OCI-LY3 (cell line): ENCODE data around the gene FRMD6.
A peak's percentile ranks its signal among the peaks of the same experiment; 100 is the strongest.

Source experiments
- H2AFZ ChIP-seq: fragments of 200-600, 300-600 bp; shearing (Covaris generic); 2 replicates; pipeline ENCODE4 v1.6.0; 2014; ENCODE audit warnings: antibody characterized with exemption, low read depth, low read length
- H3K27ac ChIP-seq: fragments of 200-600, 300-600 bp; sonication (generic); 2 replicates; pipeline ENCODE4 v1.5.1; 2014; ENCODE audit warnings: mild to moderate bottlenecking, low read length, moderate library complexity, mixed read lengths
- H3K27me3 ChIP-seq: fragments of 200-600, 300-600 bp; sonication (generic); 2 replicates; pipeline ENCODE4 v1.6.1; 2014; ENCODE audit warnings: low read depth, low read length, mixed read lengths
- H3K36me3 ChIP-seq: fragments of 200-600, 300-600 bp; sonication (generic); replicated peaks from 2 replicates; pipeline ENCODE3; 2014; ENCODE audit warnings: low read depth, low read length, mixed read lengths
- H3K4me1 ChIP-seq: fragments of 300-600, 200-600 bp; sonication (generic); 2 replicates; pipeline ENCODE4 v1.6.1; 2014; ENCODE audit warnings: low read length, mixed read lengths
- H3K4me2 ChIP-seq: fragments of 200-600, 300-600 bp; sonication (generic); 2 replicates; pipeline ENCODE4 v1.6.1; 2014; ENCODE audit warnings: low read length, mixed read lengths
- H3K4me3 ChIP-seq: fragments of 300-600, 200-600 bp; sonication (generic); 2 replicates; pipeline ENCODE4 v1.5.1; 2014; ENCODE audit warnings: antibody characterized with exemption, mild to moderate bottlenecking, low read length, moderate library complexity
- H3K79me2 ChIP-seq: fragments of 300-600, 200-600 bp; shearing (Covaris generic); 2 replicates; pipeline ENCODE4 v1.6.1; 2014; ENCODE audit warnings: mild to moderate bottlenecking, low read length, mixed read lengths
- H3K9ac ChIP-seq: fragments of 300-600, 200-600 bp; shearing (Covaris generic); 2 replicates; pipeline ENCODE4 v1.6.0; 2014; ENCODE audit warnings: mild to moderate bottlenecking, low read length, moderate library complexity
- H3K9me3 ChIP-seq: fragments of 200-600, 300-600 bp; shearing (Covaris generic); 2 replicates; pipeline ENCODE4 v1.6.1; 2014; ENCODE audit warnings: low read length, mixed read lengths; ENCODE audit not compliant: insufficient read depth
- H4K20me1 ChIP-seq: fragments of 200-600, 300-600 bp; sonication (generic); 2 replicates; pipeline ENCODE4 v1.6.1; 2016; ENCODE audit warnings: low read length, mixed read lengths; ENCODE audit not compliant: insufficient read depth
- EZH2phosphoT487 ChIP-seq: fragments of 200-600 bp; shearing (Covaris generic); IDR thresholded peaks from 2 replicates; pipeline ENCODE4 v1.6.1; 2018; ENCODE audit warnings: antibody characterized with exemption, mixed run types, low read depth
- TF ChIP-seq, protein P1 (sequence below): fragments of 200-600, 300-600 bp; sonication (generic); IDR thresholded peaks from 2 replicates; pipeline ENCODE4 v1.5.1; 2014; ENCODE audit warnings: antibody characterized with exemption, low read length, low read depth

The FRMD6 gene

DNA sequence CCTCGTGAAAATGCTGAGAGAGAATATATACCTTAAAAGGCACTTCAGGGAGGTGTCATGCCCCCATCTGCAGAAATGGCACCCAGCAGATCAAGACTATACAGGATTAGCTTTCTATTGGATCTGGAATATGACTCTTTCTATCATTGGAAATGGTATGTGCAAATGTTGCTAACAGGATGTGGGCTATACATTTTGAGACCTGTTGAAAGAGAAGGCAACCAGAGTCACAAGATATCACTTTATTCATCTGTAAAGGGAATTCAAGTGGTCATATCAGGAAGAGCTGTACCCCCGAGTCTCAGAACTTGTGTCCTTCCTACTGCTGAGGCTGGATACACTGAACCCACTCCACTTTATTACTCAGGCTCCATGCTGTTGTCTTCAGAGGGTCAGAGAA is 46.1 kb upstream of the FRMD6 start:
- Histone ChIP-seq H3K9ac (no peak overlapping the region), H2AFZ (no peak overlapping the region), H3K27ac (no peak overlapping the region), H3K4me3 (no peak overlapping the region), H3K79me2 (no peaks in the 10 kb centered on the region), H3K27me3 (peaks cover 11% of the 10 kb centered on the region; the same call in 1 of the 2 replicates), H3K4me1 (peaks cover 9% of the 10 kb centered on the region; the same call in 1 of the 2 replicates), H3K36me3 (no peaks in the 10 kb centered on the region), H4K20me1 (no peaks in the 10 kb centered on the region), H3K9me3 (no peaks in the 10 kb centered on the region), H3K4me2 (no peak overlapping the region)
- no peak for TF ChIP-seq EZH2phosphoT487
- TF ChIP-seq, protein P1, sequence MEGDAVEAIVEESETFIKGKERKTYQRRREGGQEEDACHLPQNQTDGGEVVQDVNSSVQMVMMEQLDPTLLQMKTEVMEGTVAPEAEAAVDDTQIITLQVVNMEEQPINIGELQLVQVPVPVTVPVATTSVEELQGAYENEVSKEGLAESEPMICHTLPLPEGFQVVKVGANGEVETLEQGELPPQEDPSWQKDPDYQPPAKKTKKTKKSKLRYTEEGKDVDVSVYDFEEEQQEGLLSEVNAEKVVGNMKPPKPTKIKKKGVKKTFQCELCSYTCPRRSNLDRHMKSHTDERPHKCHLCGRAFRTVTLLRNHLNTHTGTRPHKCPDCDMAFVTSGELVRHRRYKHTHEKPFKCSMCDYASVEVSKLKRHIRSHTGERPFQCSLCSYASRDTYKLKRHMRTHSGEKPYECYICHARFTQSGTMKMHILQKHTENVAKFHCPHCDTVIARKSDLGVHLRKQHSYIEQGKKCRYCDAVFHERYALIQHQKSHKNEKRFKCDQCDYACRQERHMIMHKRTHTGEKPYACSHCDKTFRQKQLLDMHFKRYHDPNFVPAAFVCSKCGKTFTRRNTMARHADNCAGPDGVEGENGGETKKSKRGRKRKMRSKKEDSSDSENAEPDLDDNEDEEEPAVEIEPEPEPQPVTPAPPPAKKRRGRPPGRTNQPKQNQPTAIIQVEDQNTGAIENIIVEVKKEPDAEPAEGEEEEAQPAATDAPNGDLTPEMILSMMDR, result no peak

DNA sequence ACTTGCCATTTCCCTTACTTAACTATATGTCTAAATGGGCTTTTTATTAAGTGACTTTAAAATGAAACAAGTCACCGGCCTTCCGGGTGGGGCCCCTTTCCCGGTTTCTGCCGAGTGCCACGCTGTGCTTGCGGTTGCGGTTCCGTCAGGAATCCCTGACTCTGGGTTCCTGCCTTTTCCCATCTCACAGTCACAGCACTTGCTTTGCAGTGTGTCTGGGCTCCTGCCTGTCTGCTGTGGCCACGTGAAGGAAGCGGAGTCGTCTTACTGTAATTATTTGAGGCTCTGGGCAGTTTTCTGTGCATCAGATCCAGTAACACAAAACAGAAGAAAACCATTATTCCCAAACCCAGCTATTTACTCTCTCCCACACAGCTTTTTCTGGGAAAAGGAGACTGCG is 44.0 kb upstream of the FRMD6 start:
- Histone ChIP-seq H3K4me2 (peak overlapping the region; percentile 55), H3K79me2 (no peaks in the 10 kb centered on the region)

DNA sequence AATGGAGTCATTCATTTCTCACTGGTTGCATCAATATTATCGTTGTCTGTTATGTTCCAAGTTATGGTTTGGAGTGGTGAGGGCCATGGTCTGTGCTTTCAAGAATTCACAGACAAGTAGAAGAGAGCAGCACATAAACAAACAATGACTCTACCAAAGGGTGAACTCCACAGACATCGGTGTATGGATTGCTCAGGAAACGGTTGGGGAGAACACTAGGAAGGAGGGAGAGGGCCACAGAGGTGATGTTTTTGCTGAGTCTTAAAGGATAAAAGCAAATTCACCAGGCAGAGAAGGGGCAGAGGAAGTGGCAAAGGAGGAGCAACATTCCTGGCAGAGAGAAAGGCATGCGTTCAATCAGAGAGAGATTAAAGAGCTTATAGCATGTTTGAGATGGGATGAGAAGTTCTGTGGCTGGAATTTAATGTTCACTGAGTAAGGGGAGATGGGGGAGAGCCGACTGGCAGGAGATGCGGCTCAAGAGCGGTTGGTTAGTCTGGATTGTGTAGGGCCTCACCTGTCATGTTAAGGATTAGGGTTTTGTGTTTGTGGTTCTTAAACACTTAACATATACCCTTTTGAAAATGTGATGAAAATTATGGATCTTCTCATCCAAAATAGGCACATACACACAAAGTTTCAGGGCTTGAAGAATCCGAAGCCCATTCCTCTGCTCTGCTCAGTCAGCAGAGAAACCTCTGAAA is 42.3 kb upstream of the FRMD6 start:
- TF ChIP-seq EZH2phosphoT487, result no peak
- TF ChIP-seq, protein P1, result no peak
- Histone ChIP-seq H3K4me2 (no peak overlapping the region), H3K9ac (no peak overlapping the region), H3K79me2 (no peaks in the 10 kb centered on the region), H3K36me3 (no peaks in the 10 kb centered on the region), H3K27me3 (no peaks in the 10 kb centered on the region), H3K4me3 (no peak overlapping the region), H3K27ac (no peak overlapping the region), H4K20me1 (no peaks in the 10 kb centered on the region), H3K4me1 (peaks cover 11% of the 10 kb centered on the region), H2AFZ (no peak overlapping the region), H3K9me3 (no peaks in the 10 kb centered on the region)

More for the DNA sequence above, 44.0 kb upstream of the FRMD6 start:
- H3K9me3 ChIP-seq, result no peaks in the 10 kb centered on the region
- no peak overlapping the region for H3K27ac ChIP-seq
- peak overlapping the region; percentile 54 for H3K4me3 ChIP-seq
- H3K27me3 ChIP-seq, result no peaks in the 10 kb centered on the region
- no peaks in the 10 kb centered on the region for H3K36me3 ChIP-seq
- TF ChIP-seq, protein P1, result no peak
- TF ChIP-seq EZH2phosphoT487, result no peak
- H4K20me1 ChIP-seq, result no peaks in the 10 kb centered on the region
- peaks cover 9% of the 10 kb centered on the region; the same call in 1 of the 2 replicates for H3K4me1 ChIP-seq
- H3K9ac ChIP-seq, result no peak overlapping the region
- no peak overlapping the region for H2AFZ ChIP-seq

DNA sequence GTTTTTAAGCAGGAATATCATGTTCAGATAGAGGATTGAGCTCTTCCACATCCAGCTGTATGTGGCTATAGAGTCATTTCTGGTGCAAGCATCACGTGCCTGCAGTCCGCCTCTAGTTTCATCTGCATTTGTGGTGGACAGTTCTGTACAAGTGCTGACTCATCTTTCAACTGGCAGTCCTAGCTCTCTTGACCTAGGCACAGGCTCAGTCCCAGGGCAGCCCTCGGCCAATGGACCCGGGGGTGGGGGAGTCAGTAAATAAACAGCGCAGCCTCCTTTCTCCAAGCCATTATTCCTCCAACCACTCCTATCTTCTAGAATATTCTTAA is 41.8 kb upstream of the FRMD6 start:
- no peak overlapping the region for H3K4me3 ChIP-seq
- H3K9ac ChIP-seq, result no peak overlapping the region
- no peak overlapping the region for H3K4me2 ChIP-seq
- no peaks in the 10 kb centered on the region for H3K27me3 ChIP-seq
- no peak overlapping the region for H3K27ac ChIP-seq
- H3K36me3 ChIP-seq, result no peaks in the 10 kb centered on the region
- TF ChIP-seq, protein P1, result no peak
- no peak for TF ChIP-seq EZH2phosphoT487
- no peaks in the 10 kb centered on the region for H4K20me1 ChIP-seq
- H3K79me2 ChIP-seq, result no peaks in the 10 kb centered on the region
- H3K9me3 ChIP-seq, result no peaks in the 10 kb centered on the region
- H2AFZ ChIP-seq, result no peak overlapping the region
- peaks cover 16% of the 10 kb centered on the region for H3K4me1 ChIP-seq
